GM12873 (cell line): ENCODE measurements around the gene OR4X2.
A peak's percentile ranks its signal among the peaks of the same experiment; 100 is the strongest.

Experiments
- TF ChIP-seq, protein P1 (sequence below): IDR thresholded peaks from 2 replicates; pipeline ENCODE4 v1.5.1; 2012; ENCODE audit warnings: low read depth, mild to moderate bottlenecking, moderate library complexity, low read length, control low read depth; ENCODE audit not compliant: insufficient read depth; ENCODE audit errors: missing control alignments

OR4X2 gene, protein sequence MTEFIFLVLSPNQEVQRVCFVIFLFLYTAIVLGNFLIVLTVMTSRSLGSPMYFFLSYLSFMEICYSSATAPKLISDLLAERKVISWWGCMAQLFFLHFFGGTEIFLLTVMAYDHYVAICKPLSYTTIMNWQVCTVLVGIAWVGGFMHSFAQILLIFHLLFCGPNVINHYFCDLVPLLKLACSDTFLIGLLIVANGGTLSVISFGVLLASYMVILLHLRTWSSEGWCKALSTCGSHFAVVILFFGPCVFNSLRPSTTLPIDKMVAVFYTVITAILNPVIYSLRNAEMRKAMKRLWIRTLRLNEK

DNA sequence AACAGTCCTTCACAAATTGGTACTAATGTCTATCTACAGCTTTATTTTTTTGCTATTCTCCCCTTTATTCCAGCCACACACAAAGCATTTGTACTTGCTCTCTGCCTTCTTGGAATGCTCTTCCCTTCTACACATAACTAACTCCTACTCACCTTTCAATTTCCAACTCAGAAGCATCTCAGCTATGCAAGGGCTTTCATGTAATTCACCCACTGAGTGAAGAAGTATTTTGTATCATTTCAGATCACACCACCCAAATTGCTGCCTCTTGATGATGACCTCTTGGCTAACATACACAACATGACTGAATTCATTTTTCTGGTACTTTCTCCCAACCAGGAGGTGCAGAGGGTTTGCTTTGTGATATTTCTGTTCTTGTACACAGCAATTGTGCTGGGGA, at the start of gene OR4X2:
TSS of gene OR4X2 (plus strand) at position 301 of the 400 bp plus-strand sequence. CDS start at position 301, 0 bp downstream.
- TF ChIP-seq, protein P1, sequence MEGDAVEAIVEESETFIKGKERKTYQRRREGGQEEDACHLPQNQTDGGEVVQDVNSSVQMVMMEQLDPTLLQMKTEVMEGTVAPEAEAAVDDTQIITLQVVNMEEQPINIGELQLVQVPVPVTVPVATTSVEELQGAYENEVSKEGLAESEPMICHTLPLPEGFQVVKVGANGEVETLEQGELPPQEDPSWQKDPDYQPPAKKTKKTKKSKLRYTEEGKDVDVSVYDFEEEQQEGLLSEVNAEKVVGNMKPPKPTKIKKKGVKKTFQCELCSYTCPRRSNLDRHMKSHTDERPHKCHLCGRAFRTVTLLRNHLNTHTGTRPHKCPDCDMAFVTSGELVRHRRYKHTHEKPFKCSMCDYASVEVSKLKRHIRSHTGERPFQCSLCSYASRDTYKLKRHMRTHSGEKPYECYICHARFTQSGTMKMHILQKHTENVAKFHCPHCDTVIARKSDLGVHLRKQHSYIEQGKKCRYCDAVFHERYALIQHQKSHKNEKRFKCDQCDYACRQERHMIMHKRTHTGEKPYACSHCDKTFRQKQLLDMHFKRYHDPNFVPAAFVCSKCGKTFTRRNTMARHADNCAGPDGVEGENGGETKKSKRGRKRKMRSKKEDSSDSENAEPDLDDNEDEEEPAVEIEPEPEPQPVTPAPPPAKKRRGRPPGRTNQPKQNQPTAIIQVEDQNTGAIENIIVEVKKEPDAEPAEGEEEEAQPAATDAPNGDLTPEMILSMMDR, result no peak

DNA sequence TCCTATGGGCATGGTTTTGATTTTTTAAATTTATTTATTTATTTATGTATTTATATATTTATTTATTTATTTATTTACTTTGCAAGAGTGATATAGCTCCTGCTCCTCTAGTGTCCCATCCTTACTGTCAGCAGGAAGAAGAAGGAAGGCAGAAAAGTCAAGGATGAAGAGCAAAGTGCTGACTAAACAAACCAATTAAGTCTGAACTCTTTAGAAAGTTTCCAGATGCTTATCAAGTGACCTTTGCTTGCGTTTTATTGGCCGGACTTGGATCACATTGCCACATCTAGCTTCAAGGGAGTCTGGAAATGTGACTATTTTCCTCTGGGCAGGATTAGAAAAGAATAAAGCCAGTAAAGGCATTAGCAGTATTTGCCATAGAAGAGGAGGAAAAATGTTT, 37.0 kb upstream of the OR4X2 start:
- TF ChIP-seq, protein P1, result no peak

DNA sequence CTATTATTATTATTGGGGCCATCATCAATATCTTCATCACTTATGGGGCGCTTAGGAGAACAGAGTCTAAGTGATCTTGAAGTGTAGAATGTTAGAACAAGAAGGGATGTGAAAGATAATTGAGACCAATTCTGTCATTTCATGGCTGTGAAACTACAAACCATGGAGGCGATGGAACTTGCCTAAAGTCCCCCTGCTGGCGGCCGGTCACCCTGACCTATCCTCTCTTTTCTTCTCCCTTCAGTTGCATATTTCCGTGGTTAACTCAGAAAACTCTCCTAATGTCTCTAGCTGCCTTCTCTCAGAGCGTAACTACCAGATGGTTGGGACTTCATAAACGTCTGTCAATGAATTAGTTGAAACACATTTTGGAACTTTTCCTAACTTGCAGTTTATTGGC, 34.9 kb upstream of the OR4X2 start:
- TF ChIP-seq, protein P1, result peak; percentile 33

DNA sequence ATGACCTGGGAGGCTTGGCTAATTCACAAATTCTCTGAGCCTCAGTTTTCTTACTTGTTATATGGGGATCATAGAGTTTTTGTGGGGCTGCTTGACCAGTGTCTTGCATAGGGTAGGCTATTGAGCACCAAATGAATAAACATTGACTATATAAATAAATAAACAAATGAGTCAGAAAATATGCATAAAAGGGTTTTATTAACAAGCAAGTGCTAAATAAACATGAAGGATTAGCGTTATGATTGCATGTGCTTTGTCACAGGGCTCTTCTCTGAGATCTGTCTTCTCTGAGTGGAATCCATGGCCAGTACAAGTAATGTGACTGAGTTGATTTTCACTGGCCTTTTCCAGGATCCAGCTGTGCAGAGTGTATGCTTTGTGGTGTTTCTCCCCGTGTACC, 28.4 kb upstream of the OR4X2 start, which contains the start of gene OR4B1:
TSS of gene OR4B1 (plus strand) at position 301 of the 400 bp plus-strand sequence. CDS start at position 301, 0 bp downstream.
- TF ChIP-seq, protein P1, result no peak

DNA sequence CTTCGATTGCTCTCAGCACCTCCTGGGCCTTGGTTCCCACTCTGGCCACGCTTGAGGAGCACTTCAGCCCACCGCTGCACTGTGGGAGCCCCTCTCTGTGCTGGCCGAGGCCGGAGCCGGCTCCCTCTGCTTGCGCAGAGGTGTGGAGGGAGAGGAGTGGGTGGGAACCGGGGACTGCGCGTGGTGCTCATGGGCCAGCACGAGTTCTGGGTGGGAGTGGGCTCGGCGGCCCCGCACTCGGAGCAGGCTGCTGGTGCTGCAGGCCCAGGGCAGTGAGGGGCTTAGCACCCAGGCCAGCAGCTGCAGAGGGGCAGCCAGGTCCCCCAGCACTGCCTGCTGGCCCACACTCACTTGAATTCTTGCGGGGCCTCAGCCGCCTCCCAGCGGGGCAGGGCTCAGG, 16.1 kb upstream of the OR4X2 start:
- TF ChIP-seq, protein P1, result no peak

DNA sequence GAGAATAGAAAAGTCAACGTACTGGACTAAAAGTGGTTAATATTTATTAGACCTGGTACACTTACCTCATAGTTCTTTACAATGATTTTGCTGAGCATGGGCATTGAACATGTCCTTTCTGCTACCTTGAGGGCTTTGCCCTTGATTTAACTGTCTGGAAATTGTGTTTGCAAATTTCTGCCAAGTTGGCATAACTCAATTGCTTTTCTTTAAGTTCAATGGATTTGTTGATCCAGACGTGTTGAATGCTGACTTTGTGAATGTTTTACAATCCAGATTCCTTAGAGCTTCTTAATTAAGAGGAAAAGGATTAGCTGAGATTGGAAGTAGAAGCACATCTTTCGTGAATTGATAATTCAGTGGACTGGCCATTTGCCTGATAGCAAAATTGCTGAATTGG, 7.2 kb upstream of the OR4X2 start:
- TF ChIP-seq, protein P1, result no peak

DNA sequence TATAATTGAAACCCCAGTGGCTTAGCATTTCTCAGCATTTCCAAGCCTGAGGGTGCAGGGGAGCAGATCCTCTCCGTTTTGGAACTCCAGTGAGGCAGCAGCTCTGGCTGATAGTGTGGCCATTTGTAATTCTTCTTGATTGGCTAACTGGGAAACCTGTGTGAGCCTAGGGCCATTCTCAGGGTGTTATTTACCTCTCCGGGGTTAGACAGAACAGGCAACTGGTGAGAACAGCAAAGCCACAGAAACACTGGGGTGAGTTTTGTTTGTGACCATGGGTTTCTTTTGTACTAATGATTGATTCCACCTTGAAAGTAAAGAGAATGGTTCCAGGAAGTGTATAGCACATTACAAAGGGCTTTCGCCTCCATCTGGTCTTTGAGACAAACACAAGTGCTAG, 2.4 kb upstream of the OR4X2 start:
- TF ChIP-seq, protein P1, result no peak
